Measurements from ENCODE around the gene CYP46A1. TPM values are rescaled to one million over a fixed set of nuclear protein-coding genes. Genes with fewer than 3 reads are reported as not detected.

CYP46A1 gene
- total RNA-seq, 4 donors from 2014 or later: 0.26 to 6.4 (median 1.7) TPM

DNA sequence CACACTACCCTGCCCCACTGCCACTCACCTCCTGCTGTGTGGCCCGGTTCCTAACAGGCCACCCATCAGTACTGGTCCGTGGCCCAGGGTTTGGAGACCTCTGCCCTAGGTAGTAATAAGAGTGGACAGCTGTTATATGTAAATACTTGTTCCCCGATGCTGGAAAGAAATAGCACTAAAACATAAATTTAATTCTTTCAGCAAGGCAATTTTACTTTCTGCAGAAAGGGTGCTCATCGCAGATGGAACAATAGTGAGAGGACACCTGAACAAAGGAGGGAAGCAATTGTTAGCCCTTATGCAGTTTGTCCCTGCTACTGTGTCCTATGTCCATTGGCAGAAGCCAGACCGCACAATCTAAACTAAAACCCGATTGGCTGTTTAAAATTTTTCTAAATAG, 5.9 kb upstream of the CYP46A1 start:
- intact Hi-C loops (cut with DNase I; ENCODE audit: low total_unique reads): no loop called here
- H3K27ac ChIP-seq: no peak overlapping the region

DNA sequence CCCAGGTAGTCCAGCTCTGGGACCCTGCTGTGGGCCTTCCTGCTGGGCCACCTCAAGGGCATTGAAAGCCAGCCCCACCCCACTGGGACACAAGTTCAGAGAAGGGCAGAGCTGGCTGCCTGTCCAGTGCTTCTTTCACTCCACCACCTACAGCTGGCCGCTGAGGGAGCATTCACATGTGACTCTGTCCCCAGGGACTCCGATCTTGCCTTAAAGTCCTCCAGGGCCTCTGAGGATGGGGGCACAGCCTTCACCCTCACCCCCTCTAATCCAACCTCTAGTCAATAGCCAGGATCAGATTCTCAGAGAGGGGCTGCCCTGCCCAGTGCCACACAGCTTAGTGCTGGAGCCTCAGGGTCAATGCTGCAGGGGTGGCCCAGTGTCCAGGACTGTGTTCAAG, 5.0 kb upstream of the CYP46A1 start:
- no peak for TF ChIP-seq POLR2A (IDR thresholded peaks at IDR 0.05)
- TF ChIP-seq, protein P1, sequence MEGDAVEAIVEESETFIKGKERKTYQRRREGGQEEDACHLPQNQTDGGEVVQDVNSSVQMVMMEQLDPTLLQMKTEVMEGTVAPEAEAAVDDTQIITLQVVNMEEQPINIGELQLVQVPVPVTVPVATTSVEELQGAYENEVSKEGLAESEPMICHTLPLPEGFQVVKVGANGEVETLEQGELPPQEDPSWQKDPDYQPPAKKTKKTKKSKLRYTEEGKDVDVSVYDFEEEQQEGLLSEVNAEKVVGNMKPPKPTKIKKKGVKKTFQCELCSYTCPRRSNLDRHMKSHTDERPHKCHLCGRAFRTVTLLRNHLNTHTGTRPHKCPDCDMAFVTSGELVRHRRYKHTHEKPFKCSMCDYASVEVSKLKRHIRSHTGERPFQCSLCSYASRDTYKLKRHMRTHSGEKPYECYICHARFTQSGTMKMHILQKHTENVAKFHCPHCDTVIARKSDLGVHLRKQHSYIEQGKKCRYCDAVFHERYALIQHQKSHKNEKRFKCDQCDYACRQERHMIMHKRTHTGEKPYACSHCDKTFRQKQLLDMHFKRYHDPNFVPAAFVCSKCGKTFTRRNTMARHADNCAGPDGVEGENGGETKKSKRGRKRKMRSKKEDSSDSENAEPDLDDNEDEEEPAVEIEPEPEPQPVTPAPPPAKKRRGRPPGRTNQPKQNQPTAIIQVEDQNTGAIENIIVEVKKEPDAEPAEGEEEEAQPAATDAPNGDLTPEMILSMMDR (IDR thresholded peaks at IDR 0.05): no peak
- H3K4me3 ChIP-seq: no peak overlapping the region
- no peaks in the 10 kb centered on the region for H3K36me3 ChIP-seq
- no peaks in the 10 kb centered on the region for H3K27me3 ChIP-seq
- intact Hi-C loops (cut with DNase I; ENCODE audit: low total_unique reads): no loop called here
- DNase-seq: no peak
- no peak overlapping the region for H3K27ac ChIP-seq
- H3K4me1 ChIP-seq: peaks cover 0 to 7% of the 10 kb centered on the region in 2 donors
- H3K9me3 ChIP-seq: peaks cover 0 to 4% of the 10 kb centered on the region in 2 donors

More for the DNA sequence above, 5.9 kb upstream of the CYP46A1 start:
- DNase-seq: no peak
- TF ChIP-seq, protein P1 (IDR thresholded peaks at IDR 0.05): no peak
- TF ChIP-seq POLR2A (IDR thresholded peaks at IDR 0.05): no peak
- H3K36me3 ChIP-seq: no peaks in the 10 kb centered on the region
- H3K4me1 ChIP-seq: peaks cover 0 to 7% of the 10 kb centered on the region in 2 donors
- no peaks in the 10 kb centered on the region for H3K27me3 ChIP-seq
- H3K9me3 ChIP-seq: peaks cover 0 to 4% of the 10 kb centered on the region in 2 donors
- no peak overlapping the region for H3K4me3 ChIP-seq

DNA sequence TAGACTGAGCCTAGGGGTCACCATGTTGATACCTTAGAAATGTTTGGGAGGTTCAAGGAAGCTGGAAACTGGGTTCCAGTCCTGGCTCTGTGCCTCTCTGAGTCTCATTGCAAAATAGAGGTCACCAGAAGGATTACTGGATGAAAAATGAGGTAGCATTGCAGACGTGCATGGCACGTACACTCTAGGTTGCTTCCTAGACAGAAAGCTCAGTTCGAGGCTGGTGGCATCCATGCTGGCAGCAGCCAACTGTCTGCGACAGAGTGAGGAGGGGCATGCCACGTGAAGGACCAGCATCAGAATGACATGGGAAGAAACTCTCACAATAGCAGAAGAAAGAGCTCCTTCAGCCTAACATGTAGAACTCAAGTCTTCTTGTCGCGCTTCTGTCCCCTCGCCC, 4.6 kb upstream of the CYP46A1 start:
- H3K36me3 ChIP-seq: no peaks in the 10 kb centered on the region
- no peaks in the 10 kb centered on the region for H3K27me3 ChIP-seq
- TF ChIP-seq, protein P1 (IDR thresholded peaks at IDR 0.05): no peak
- TF ChIP-seq POLR2A (IDR thresholded peaks at IDR 0.05): no peak
- intact Hi-C loops (cut with DNase I; ENCODE audit: low total_unique reads): no loop called here
- H3K27ac ChIP-seq: no peak overlapping the region
- H3K9me3 ChIP-seq: peaks cover 0 to 4% of the 10 kb centered on the region in 2 donors
- DNase-seq: no peak
- H3K4me1 ChIP-seq: peaks cover 0 to 7% of the 10 kb centered on the region in 2 donors
- H3K4me3 ChIP-seq: no peak overlapping the region

DNA sequence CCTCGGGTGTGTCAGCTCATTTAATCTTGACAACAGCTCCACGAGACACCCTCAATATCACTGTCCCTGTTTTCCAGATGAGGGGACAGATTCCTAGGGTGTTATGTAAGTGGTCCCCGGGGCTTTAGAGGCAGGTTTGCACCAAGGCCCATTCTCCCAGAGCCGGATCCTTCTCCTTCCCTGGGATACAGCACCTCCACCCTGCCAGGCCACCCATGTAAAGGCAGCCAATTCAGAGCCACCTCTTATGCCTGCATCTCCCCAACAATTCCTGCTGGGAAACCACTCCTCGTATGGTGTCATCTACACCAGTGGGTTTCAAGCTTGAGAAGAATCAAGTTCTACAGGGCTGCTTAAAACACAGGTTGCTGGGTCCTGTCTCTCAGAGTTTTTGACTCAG, 4.1 kb upstream of the CYP46A1 start:
- intact Hi-C loops (cut with DNase I; ENCODE audit: low total_unique reads): loop anchor here (5.0 kb wide), 1 partner anchor 207 kb away; no protein-coding TSS in a partner anchor
- Histone ChIP-seq H3K27me3 (no peaks in the 10 kb centered on the region), H3K36me3 (no peaks in the 10 kb centered on the region), H3K4me3 (no peak overlapping the region), H3K9me3 (peaks cover 0 to 4% of the 10 kb centered on the region in 2 donors), H3K4me1 (peaks cover 0 to 7% of the 10 kb centered on the region in 2 donors), H3K27ac (no peak overlapping the region)
- no peak for DNase-seq
- TF ChIP-seq POLR2A (IDR thresholded peaks at IDR 0.05): no peak
- TF ChIP-seq, protein P1 (IDR thresholded peaks at IDR 0.05): no peak

DNA sequence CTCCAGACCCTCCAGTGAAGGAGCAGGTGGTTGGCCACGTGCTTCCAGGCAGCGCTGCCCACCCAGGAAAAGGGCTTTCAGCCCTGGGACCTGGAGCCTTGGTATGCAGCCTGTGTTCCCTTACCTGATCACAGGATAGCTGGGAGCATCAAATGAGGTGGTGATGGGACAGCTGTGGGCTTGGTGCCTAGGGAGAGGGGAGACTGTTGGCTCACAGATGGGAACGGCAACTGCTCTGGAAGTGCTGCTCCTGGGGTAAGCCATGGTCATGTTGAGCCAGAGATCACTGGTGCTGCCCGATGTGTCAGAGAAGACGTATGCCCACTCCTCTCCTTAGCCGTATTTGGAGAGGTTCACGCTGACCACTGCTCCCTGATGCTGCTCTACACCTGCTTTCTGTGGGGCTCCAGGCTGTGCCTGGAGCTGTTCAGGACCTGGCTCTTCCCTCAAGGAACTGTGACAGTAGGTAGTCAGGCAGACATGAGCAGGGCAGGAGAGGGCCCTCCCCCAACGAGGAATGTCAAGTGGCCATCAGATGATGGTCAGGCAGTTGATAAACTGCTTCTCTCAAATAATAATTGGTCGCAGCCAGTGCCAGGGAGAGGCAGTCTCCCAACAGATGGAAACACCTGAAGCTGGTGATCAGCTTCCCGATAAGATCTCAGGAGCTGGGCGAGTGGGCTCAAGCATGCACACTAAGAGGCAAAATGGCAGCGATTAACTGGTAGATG, 2.8 kb upstream of the CYP46A1 start:
- DNase-seq: no peak

More for the DNA sequence above, 2.8 kb upstream of the CYP46A1 start:
- TF ChIP-seq, protein P1 (IDR thresholded peaks at IDR 0.05): no peak
- no peak for TF ChIP-seq POLR2A (IDR thresholded peaks at IDR 0.05)
- peaks cover 0 to 4% of the 10 kb centered on the region in 2 donors for H3K9me3 ChIP-seq
- H3K27ac ChIP-seq: no peak overlapping the region
- H3K4me3 ChIP-seq: no peak overlapping the region
- intact Hi-C loops (cut with DNase I; ENCODE audit: low total_unique reads): loop anchor here (5.0 kb wide), 1 partner anchor 206 kb away; no protein-coding TSS in a partner anchor
- peaks cover 0 to 7% of the 10 kb centered on the region in 2 donors for H3K4me1 ChIP-seq
- H3K36me3 ChIP-seq: no peaks in the 10 kb centered on the region
- no peaks in the 10 kb centered on the region for H3K27me3 ChIP-seq

Data from uterus (tissue), 4 donors.